Bronchial epithelial cell (primary cell): Measurements from ENCODE around the gene FSTL1. TPM values are rescaled to one million over a fixed set of nuclear protein-coding genes. Genes with fewer than 3 reads are reported as not detected.

Experiments
- DNase-seq: peaks from one replicate; pipeline ENCODE4 v3.0.0-alpha.2; 2010; ENCODE audit warnings: low read depth
- FAIRE-seq: peaks from 2 replicates; lab custom pipeline; 2011; peaks lifted over from hg19 to GRCh38; lab: Jason Lieb, UNC
- H3K27me3 ChIP-seq: 2 replicates; pipeline ENCODE4 v1.5.1; 2011; ENCODE audit warnings: low read length; ENCODE audit not compliant: control insufficient read depth, insufficient read depth
- H3K36me3 ChIP-seq: 2 replicates; pipeline ENCODE4 v1.5.1; 2011; ENCODE audit warnings: low read length; ENCODE audit not compliant: control insufficient read depth, insufficient read depth
- H3K4me3 ChIP-seq: 2 replicates; pipeline ENCODE4 v1.5.1; 2011; ENCODE audit warnings: mild to moderate bottlenecking, low read depth, low read length, control low read depth
- total RNA-seq: library from RNA; depleted of rRNA; stranded (reverse); fragments of >200 nt; gene quantifications from 2 replicates; pipeline ENCODE4 v1.2.1, GENCODE V29; 2014
- TF ChIP-seq, protein P1 (sequence below): IDR thresholded peaks from 2 replicates; pipeline ENCODE4 v1.5.1; 2011; ENCODE audit warnings: mild to moderate bottlenecking, moderate library complexity, low read length, control low read depth, inconsistent platforms; ENCODE audit not compliant: insufficient read depth, severe bottlenecking

FSTL1 gene
- total RNA-seq, 1 donor from 2014 or later: 45.3 TPM

DNA sequence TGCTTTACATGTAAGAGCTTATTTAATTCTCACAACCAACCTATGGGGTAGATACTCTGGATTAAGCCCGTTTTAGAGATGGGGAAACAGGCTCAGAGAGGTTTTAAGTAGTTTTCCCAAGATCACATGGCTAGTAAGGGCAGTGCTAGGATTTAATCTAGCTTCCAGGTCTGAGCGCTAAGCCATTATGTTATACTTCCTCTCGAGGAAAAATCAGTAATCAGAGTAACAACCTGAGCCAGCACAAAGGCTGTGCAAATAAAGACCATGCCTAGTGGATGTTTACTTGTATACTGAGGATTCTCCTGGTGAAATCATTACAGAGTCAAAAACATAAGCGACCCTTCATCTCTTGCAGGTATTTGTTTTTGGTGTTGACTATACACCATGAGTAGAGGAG is 9.0 kb downstream of the FSTL1 start:
- Histone ChIP-seq H3K36me3 (no peaks in the 10 kb centered on the region), H3K4me3 (no peak overlapping the region), H3K27me3 (no peaks in the 10 kb centered on the region)
- TF ChIP-seq, protein P1, sequence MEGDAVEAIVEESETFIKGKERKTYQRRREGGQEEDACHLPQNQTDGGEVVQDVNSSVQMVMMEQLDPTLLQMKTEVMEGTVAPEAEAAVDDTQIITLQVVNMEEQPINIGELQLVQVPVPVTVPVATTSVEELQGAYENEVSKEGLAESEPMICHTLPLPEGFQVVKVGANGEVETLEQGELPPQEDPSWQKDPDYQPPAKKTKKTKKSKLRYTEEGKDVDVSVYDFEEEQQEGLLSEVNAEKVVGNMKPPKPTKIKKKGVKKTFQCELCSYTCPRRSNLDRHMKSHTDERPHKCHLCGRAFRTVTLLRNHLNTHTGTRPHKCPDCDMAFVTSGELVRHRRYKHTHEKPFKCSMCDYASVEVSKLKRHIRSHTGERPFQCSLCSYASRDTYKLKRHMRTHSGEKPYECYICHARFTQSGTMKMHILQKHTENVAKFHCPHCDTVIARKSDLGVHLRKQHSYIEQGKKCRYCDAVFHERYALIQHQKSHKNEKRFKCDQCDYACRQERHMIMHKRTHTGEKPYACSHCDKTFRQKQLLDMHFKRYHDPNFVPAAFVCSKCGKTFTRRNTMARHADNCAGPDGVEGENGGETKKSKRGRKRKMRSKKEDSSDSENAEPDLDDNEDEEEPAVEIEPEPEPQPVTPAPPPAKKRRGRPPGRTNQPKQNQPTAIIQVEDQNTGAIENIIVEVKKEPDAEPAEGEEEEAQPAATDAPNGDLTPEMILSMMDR: no peak
- no peak for DNase-seq
- no peak for FAIRE-seq

DNA sequence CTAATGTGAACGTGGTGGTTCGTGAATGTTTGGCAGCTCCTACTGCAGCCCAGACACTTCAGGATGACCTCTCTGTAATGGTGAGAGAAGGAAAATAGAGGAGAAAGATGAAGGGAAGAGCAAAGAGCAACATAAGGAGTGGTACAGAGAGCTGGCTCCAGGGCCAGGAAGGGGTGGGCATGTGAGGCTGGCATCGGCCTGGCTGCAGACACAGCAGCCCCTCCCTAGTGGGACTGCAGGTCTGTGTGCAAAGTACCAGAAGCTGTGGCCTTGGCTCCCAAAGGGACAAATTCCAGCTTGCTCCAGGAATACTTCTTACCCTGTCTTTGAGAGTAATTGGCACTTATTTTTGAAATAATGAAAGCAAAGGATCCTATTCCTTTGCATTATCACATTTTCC is 10.0 kb downstream of the FSTL1 start:
- DNase-seq (no peak), FAIRE-seq (no peak)
- no peak overlapping the region for H3K4me3 ChIP-seq
- no peaks in the 10 kb centered on the region for H3K27me3 ChIP-seq
- H3K36me3 ChIP-seq: no peaks in the 10 kb centered on the region
- TF ChIP-seq, protein P1: no peak

DNA sequence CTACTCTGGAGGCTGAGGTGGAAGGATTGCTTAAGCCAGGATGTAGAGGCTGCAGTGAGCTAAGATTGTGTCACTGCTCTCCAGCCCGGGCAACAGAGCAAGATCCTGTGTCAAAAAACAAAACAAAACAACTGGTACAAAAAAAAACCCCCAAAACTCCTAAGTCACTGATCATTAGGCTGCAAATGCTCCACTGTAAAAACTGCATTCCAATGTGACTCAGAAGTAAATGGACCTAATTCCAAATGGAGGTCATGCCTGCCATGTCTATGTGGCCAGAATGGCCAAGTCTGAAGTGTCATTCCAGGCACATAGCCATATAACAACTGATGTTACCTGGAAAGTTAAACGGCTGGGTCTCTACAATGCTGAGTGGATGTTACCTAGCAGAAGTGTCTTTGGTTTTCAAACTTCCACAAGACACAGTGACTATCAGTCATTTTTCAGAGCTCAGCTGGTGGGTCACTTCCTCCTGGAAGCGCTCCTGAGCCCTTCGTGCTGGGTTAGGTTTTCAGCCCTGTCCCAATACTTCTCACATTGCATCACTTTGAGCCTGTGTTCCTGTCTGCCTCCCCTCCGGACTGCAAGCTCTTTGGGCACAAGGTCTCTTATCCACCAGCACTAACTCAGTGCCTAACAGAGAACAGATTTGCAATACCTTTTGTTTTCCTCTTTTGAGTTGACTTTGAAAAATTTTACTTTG is 10.6 kb downstream of the FSTL1 start:
- no peak for FAIRE-seq
- Histone ChIP-seq H3K36me3 (no peaks in the 10 kb centered on the region), H3K27me3 (no peaks in the 10 kb centered on the region), H3K4me3 (no peak overlapping the region)
- TF ChIP-seq, protein P1: no peak
- peak; percentile 18 for DNase-seq

DNA sequence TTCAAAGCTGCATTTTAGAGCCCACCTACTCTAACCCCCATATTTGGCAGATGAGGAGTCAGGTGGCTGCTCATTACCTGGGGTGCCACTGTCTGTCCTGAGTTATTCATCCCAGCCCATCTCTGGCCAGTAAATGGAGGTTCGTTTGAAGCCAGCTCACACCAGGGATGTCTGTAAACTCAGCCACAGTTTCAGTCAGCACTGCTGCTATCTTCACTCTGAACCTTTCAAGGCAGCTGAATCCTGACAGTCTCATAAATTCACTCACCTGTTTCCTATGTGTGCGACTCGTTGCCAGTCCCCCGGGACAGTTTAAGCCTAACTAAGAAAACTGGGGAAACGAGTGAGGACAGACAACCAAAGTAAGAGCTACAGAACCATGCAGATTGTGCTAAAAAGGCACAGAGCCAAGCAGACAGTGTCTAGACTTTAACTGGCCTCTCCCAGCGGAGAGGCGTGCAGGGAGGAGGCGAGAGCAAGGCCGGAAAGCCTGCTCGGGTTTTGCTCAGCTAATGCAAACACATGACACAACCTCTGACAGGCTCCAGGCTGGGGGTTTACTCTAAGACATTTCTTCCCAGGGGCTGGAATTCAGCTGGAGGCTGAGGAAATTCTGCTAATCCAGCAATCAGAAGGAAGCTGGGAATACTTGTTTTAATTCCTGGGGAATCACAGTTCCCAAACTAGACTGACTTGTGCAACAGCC is 12.0 kb downstream of the FSTL1 start:
- H3K27me3 ChIP-seq: no peaks in the 10 kb centered on the region
- DNase-seq: peak; percentile 84
- TF ChIP-seq, protein P1: no peak
- no peak overlapping the region for H3K4me3 ChIP-seq
- no peak for FAIRE-seq
- H3K36me3 ChIP-seq: no peaks in the 10 kb centered on the region

DNA sequence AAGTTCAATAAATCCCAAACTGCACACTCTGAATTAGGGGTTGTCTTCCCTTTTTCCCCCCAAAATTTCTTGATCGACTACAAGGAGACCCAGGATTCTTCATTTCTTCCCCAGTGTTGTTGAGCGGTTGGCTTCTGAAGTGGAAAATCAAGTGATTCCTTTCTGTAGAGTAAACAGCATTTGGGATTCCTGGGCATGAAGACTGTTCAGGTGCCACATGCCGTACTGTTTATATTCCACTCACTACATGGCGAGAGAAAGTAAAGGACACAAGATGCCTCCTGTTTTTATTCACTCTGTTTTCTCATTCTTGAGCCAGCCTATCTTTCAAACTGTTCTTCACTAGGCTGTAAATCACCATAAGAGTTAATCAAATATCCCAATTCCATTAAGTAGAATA is 12.6 kb downstream of the FSTL1 start:
- no peak for FAIRE-seq
- TF ChIP-seq, protein P1: no peak
- Histone ChIP-seq H3K27me3 (no peaks in the 10 kb centered on the region), H3K4me3 (no peak overlapping the region), H3K36me3 (no peaks in the 10 kb centered on the region)
- DNase-seq: no peak
